RWPE1 (cell line): ENCODE results near the gene PNMA1.
A peak's percentile ranks its signal among the peaks of the same experiment; 100 is the strongest.

Source experiments
- CTCF ChIA-PET: fragments of 350-600 bp; sonication (Branson Sonifier 250); formaldehyde crosslinking; extraction: SDS; loops from one replicate; lab custom pipeline; 2021; lab: Yijun Ruan, JAX
- POLR2A ChIA-PET: fragments of 400-600 bp; formaldehyde crosslinking; extraction: SDS; loops from one replicate; lab custom pipeline; 2020; ENCODE audit warnings: antibody characterized with exemption; ENCODE audit not compliant: low non-redundant PET; lab: Yijun Ruan, JAX
- DNase-seq: peaks from one replicate; pipeline ENCODE4 v3.0.0; 2012; ENCODE audit warnings: low spot score
- H3K27ac ChIP-seq: fragments of 450-650 bp; 2 replicates; pipeline ENCODE4 v1.5.1; 2017
- CTCF ChIP-seq: fragments of 450-650 bp; conservative IDR thresholded peaks from 2 replicates; pipeline ENCODE4 v1.5.1; 2017; ENCODE audit warnings: low read depth, mild to moderate bottlenecking

The PNMA1 gene

GRCh38 chr14:73665130-73665529 is 49.1 kb downstream of the PNMA1 start:
- no peak for DNase-seq
- CTCF ChIA-PET = interaction anchor here (0.6 kb wide), 1 partner anchor 35 kb away, joined by 5 read pairs; no protein-coding TSS in a partner anchor
- POLR2A ChIA-PET = no interaction called here
- TF ChIP-seq CTCF = no peak
- H3K27ac ChIP-seq = no peak overlapping the region

- CTCF ChIA-PET = interaction anchor here (0.5 kb wide), 1 partner anchor 21 kb away, joined by 3 read pairs; no protein-coding TSS in a partner anchor
Measured at GRCh38 chr14:73663548-73664212, 50.5 kb downstream of the PNMA1 start.

GRCh38 chr14:73662487-73662943 is 51.7 kb downstream of the PNMA1 start:
- CTCF ChIA-PET = interaction anchor here (0.6 to 0.9 kb wide), 4 partner anchors 9 to 136 kb away, joined by 3 to 4 read pairs (median 4); no protein-coding TSS in a partner anchor
- peak; percentile 71 for TF ChIP-seq CTCF
- DNase-seq = peak; percentile 71
- H3K27ac ChIP-seq = no peak overlapping the region
- POLR2A ChIA-PET = no interaction called here

More at GRCh38 chr14:73663548-73664212, 50.5 kb downstream of the PNMA1 start:
- no peak overlapping the region for H3K27ac ChIP-seq
- POLR2A ChIA-PET = no interaction called here
- DNase-seq = no peak
- TF ChIP-seq CTCF = no peak

GRCh38 chr14:73661872-73662271 is 52.3 kb downstream of the PNMA1 start:
- POLR2A ChIA-PET = no interaction called here
- no peak overlapping the region for H3K27ac ChIP-seq
- no peak for DNase-seq
- TF ChIP-seq CTCF = no peak
- CTCF ChIA-PET = interaction anchor here (0.6 to 0.9 kb wide), 3 partner anchors 16 to 168 kb away, joined by 3 to 6 read pairs (median 4); no protein-coding TSS in a partner anchor
